Endothelial cell of umbilical vein (primary cell): ENCODE measurements around the gene RABEP2. TPM values are rescaled to one million over a fixed set of nuclear protein-coding genes. Genes with fewer than 3 reads are reported as not detected.

Experiments used
- BruUV-seq: library from RNA; stranded (reverse); fragments of 400-500 nt; replicated peaks from 2 replicates; lab custom pipeline; 2021; lab: Mats Ljungman, UMichigan
- CTCF ChIA-PET: fragments of 300-600, 350-600 bp; sonication (Branson Sonifier 250); formaldehyde crosslinking; loops from one replicate; lab custom pipeline; 2021; ENCODE audit warnings: antibody characterized with exemption, inconsistent platforms; lab: Charles Lee
- POLR2A ChIA-PET: fragments of 300-600, 350-600 bp; sonication (Branson Sonifier 250); formaldehyde crosslinking; loops from one replicate; lab custom pipeline; 2021; ENCODE audit warnings: antibody characterized with exemption, inconsistent platforms; lab: Charles Lee
- DNase-seq: peaks from one replicate; pipeline ENCODE4 v3.0.0-alpha.2; 2011; ENCODE audit warnings: low read depth, low spot score
- FAIRE-seq: peaks from 2 replicates; lab custom pipeline; 2011; peaks lifted over from hg19 to GRCh38; lab: Jason Lieb, UNC
- H2AFZ ChIP-seq: 2 replicates; pipeline ENCODE4 v1.6.0; 2012; ENCODE audit warnings: low read depth, low read length, control low read depth, inconsistent platforms
- H3K27ac ChIP-seq: 2 replicates; pipeline ENCODE4 v1.5.1; 2011; ENCODE audit warnings: low read depth, mild to moderate bottlenecking, control low read depth, low read length, moderate library complexity; ENCODE audit not compliant: insufficient read depth
- H3K27me3 ChIP-seq, 2 experiments: 2 replicates each; pipeline versions ENCODE4 v1.6.0 to v1.6.1; 2011; ENCODE audit warnings: low read length in 2 of 2, mixed read lengths in 1 of 2; ENCODE audit not compliant: control insufficient read depth in 2 of 2, insufficient read depth in 2 of 2
- H3K36me3 ChIP-seq, 2 experiments: 2 replicates in 1 of 2; 3 replicates in 1 of 2; pipeline ENCODE4 v1.5.1; 2011; ENCODE audit warnings: low read length in 2 of 2, mild to moderate bottlenecking in 1 of 2, moderate library complexity in 1 of 2; ENCODE audit not compliant: control insufficient read depth in 2 of 2, insufficient read depth in 2 of 2; ENCODE audit errors: extremely low read depth in 1 of 2
- H3K4me1 ChIP-seq: 3 replicates; pipeline ENCODE4 v1.5.1; 2011; ENCODE audit warnings: mild to moderate bottlenecking, low read length; ENCODE audit not compliant: control insufficient read depth, insufficient read depth; ENCODE audit errors: extremely low read depth
- H3K4me2 ChIP-seq: 2 replicates; pipeline ENCODE4 v1.6.1; 2011; ENCODE audit warnings: low read length, control low read depth, mixed read lengths; ENCODE audit not compliant: insufficient read depth
- H3K4me3 ChIP-seq, 3 experiments: fragments of 200-600 bp in 1 of 3; sonication (generic), shearing (Covaris generic) in 1 of 3; replicated peaks in 1 of 3; 2 replicates each; pipeline ENCODE4 v1.5.1; 2011 to 2016; ENCODE audit warnings: control low read depth in 3 of 3, low read length in 3 of 3, mild to moderate bottlenecking in 2 of 3, inconsistent platforms in 1 of 3, low read depth in 1 of 3, moderate library complexity in 1 of 3; ENCODE audit not compliant: insufficient read depth in 1 of 3
- H3K79me2 ChIP-seq: 2 replicates; pipeline ENCODE4 v1.6.0; 2012; ENCODE audit warnings: low read length, inconsistent platforms; ENCODE audit not compliant: control insufficient read depth, insufficient read depth
- H3K9ac ChIP-seq: replicated peaks from 2 replicates; pipeline ENCODE3; 2011; ENCODE audit warnings: low read length, control low read depth; ENCODE audit not compliant: insufficient read depth; ENCODE audit errors: extremely low read depth
- H3K9me1 ChIP-seq: replicated peaks from 3 replicates; pipeline ENCODE4 v1.6.0; 2011; ENCODE audit warnings: mild to moderate bottlenecking, low read length; ENCODE audit not compliant: control insufficient read depth, insufficient read depth; ENCODE audit errors: extremely low read depth
- H3K9me3 ChIP-seq: replicated peaks from 2 replicates; pipeline ENCODE4 v1.5.1; 2012; ENCODE audit warnings: low read length, inconsistent platforms; ENCODE audit not compliant: control insufficient read depth, insufficient read depth
- H4K20me1 ChIP-seq: replicated peaks from 2 replicates; pipeline ENCODE3; 2011; ENCODE audit warnings: mild to moderate bottlenecking, low read length; ENCODE audit not compliant: control insufficient read depth, insufficient read depth; ENCODE audit errors: extremely low read depth
- CTCF ChIP-seq, 2 donors: IDR thresholded peaks; 1 replicate in 1 of 2; 2 replicates in 1 of 2; pipeline ENCODE4 v1.5.1; 2011; ENCODE audit warnings: low read length in 2 of 2, mild to moderate bottlenecking in 2 of 2, moderate library complexity in 2 of 2, control low read depth in 1 of 2, inconsistent platforms in 1 of 2, low read depth in 1 of 2; ENCODE audit not compliant: insufficient read depth in 1 of 2; ENCODE audit errors: extremely low read depth in 1 of 2
- EZH2 ChIP-seq: IDR thresholded peaks from 2 replicates; pipeline ENCODE4 v1.6.1; 2012; ENCODE audit warnings: borderline replicate concordance, low read depth, mild to moderate bottlenecking, moderate library complexity, low read length, inconsistent platforms; ENCODE audit not compliant: severe bottlenecking
- FOS ChIP-seq: IDR thresholded peaks from 2 replicates; pipeline ENCODE4 v1.6.1; 2011; ENCODE audit warnings: mild to moderate bottlenecking, low read length, moderate library complexity, borderline replicate concordance; ENCODE audit not compliant: insufficient read depth
- GATA2 ChIP-seq: IDR thresholded peaks from 2 replicates; pipeline ENCODE4 v1.7.0; 2011; ENCODE audit warnings: low read depth, mild to moderate bottlenecking, moderate library complexity, mixed read lengths, low read length; ENCODE audit not compliant: insufficient read length, insufficient read depth
- JUN ChIP-seq: IDR thresholded peaks from 2 replicates; pipeline ENCODE4 v1.6.1; 2011; ENCODE audit warnings: borderline replicate concordance, low read depth; ENCODE audit not compliant: insufficient read length, insufficient read depth
- MAX ChIP-seq: IDR thresholded peaks from 2 replicates; pipeline ENCODE4 v1.6.1; 2011; ENCODE audit not compliant: insufficient read depth, insufficient read length
- MYC ChIP-seq: IDR thresholded peaks from one replicate; pipeline ENCODE4 v1.6.1; 2011; ENCODE audit warnings: mild to moderate bottlenecking, low read depth, low read length
- POLR2A ChIP-seq: IDR thresholded peaks from 2 replicates; pipeline ENCODE4 v1.6.1; 2012; ENCODE audit warnings: low read depth, mild to moderate bottlenecking, control low read depth, low read length
- POLR2AphosphoS5 ChIP-seq: IDR thresholded peaks from 2 replicates; pipeline ENCODE4 v1.6.1; 2012; ENCODE audit warnings: low read depth, mild to moderate bottlenecking, control low read depth, low read length, moderate library complexity; ENCODE audit not compliant: insufficient read depth
- dilution Hi-C: fragments of 300-500 bp; cut with MboI; formaldehyde crosslinking; loops from one replicate; pipeline ENCODE4 v1.15.0; 2019; ENCODE audit warnings: low sequenced_read_pairs; ENCODE audit not compliant: extremely low pct_ligation_motif_present
- intact Hi-C: fragments of 100-400 bp; cut with micrococcal nuclease; formaldehyde crosslinking; loops from one replicate; pipeline ENCODE4 v1.10.0; 2022
- polyA plus RNA-seq, 4 experiments: library from polyadenylated mRNA; depleted of rRNA in 3 of 4; stranded (reverse) in 3 of 4; unstranded in 1 of 4; fragments of >200 nt; gene quantifications; 2 replicates each; pipeline versions ENCODE4 v1.2.1 to v1.2.3, GENCODE V29; 2011 to 2012; ENCODE audit warnings: missing spikeins in 1 of 4
- total RNA-seq: library from RNA; stranded (reverse); gene quantifications from 2 replicates; pipeline ENCODE4 v1.2.3, GENCODE V29; 2021

Gene RABEP2
- total and polyA plus RNA-seq, 2 donors (not counting 3 experiments of a cell fraction or from before 2014, with no cell fraction given): 25.9 to 37.4 TPM

GRCh38 chr16:28936784-28937155 lies 11.7 kb upstream of the RABEP2 start:
- no TSS peak for BruUV-seq
- TF ChIP-seq JUN: no peak
- no peak for TF ChIP-seq MYC
- TF ChIP-seq MAX: no peak
- TF ChIP-seq POLR2AphosphoS5: no peak
- TF ChIP-seq FOS: no peak
- no peak for TF ChIP-seq POLR2A
- TF ChIP-seq EZH2: no peak
- no peak for TF ChIP-seq CTCF (IDR thresholded peaks at IDR 0.05; ENCODE audit: extremely low read depth in 1 of 2, insufficient read depth in 1 of 2, low read depth in 1 of 2, low read length in 2 of 2)
- TF ChIP-seq GATA2: no peak
- H3K4me2 ChIP-seq: no peak overlapping the region

More at GRCh38 chr16:28936784-28937155, 11.7 kb upstream of the RABEP2 start:
- intact Hi-C loops: loop anchor here (1.0 to 2.0 kb wide), 3 partner anchors 9 to 14 kb away; partner anchors contain the start of genes NFATC2IP and RABEP2
- FAIRE-seq: no peak
- Histone ChIP-seq H3K9me1 (no peaks in the 10 kb centered on the region), H3K27me3 (no peaks in the 10 kb centered on the region), H3K79me2 (no peaks in the 10 kb centered on the region), H2AFZ (no peak overlapping the region), H3K9me3 (no peaks in the 10 kb centered on the region), H3K27ac (no peak overlapping the region), H4K20me1 (no peaks in the 10 kb centered on the region), H3K4me3 (no peak overlapping the region), H3K4me1 (no peaks in the 10 kb centered on the region), H3K9ac (no peak overlapping the region), H3K36me3 (no peaks in the 10 kb centered on the region)
- ChIA-PET CTCF (interaction anchor here (0.6 to 1.3 kb wide), 6 partner anchors 8 to 37 kb away, joined by 3 to 18 read pairs (median 3); partner anchors contain the start of gene RABEP2), POLR2A (interaction anchor here (0.5 to 1.1 kb wide), 2 partner anchors 72 to 83 kb away, joined by 3 to 8 read pairs; no protein-coding TSS in a partner anchor)
- no peak for DNase-seq
- dilution Hi-C loops: no loop called here
